ENCODE measurements around the gene STK17A. TPM values are rescaled to one million over a fixed set of nuclear protein-coding genes. Genes with fewer than 3 reads are reported as not detected.
"Not testable (repeated sequence)": the region's sequence is repeated elsewhere in the genome, so short reads cannot be mapped to it uniquely, and the experiment has no call there.

The STK17A gene
- total RNA-seq, 1 donor from 2014 or later: 79.5 TPM

GRCh38 chr7:43625980-43626379 lies 43.1 kb downstream of the STK17A start:
- TF ChIP-seq, protein P1, sequence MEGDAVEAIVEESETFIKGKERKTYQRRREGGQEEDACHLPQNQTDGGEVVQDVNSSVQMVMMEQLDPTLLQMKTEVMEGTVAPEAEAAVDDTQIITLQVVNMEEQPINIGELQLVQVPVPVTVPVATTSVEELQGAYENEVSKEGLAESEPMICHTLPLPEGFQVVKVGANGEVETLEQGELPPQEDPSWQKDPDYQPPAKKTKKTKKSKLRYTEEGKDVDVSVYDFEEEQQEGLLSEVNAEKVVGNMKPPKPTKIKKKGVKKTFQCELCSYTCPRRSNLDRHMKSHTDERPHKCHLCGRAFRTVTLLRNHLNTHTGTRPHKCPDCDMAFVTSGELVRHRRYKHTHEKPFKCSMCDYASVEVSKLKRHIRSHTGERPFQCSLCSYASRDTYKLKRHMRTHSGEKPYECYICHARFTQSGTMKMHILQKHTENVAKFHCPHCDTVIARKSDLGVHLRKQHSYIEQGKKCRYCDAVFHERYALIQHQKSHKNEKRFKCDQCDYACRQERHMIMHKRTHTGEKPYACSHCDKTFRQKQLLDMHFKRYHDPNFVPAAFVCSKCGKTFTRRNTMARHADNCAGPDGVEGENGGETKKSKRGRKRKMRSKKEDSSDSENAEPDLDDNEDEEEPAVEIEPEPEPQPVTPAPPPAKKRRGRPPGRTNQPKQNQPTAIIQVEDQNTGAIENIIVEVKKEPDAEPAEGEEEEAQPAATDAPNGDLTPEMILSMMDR (IDR thresholded peaks at IDR 0.05; ENCODE audit: insufficient read depth, low read length, severe bottlenecking): no peak
- DNase-seq (ENCODE audit: low read depth) (no peak), FAIRE-seq (no peak)
- Histone ChIP-seq H3K36me3 (ENCODE audit: control insufficient read depth, insufficient read depth, low read length) (peaks cover 4% of the 10 kb centered on the region), H3K27me3 (ENCODE audit: control insufficient read depth, insufficient read depth, low read length) (no peaks in the 10 kb centered on the region), H3K4me3 (ENCODE audit: low read depth, low read length) (no peak overlapping the region)

DNA sequence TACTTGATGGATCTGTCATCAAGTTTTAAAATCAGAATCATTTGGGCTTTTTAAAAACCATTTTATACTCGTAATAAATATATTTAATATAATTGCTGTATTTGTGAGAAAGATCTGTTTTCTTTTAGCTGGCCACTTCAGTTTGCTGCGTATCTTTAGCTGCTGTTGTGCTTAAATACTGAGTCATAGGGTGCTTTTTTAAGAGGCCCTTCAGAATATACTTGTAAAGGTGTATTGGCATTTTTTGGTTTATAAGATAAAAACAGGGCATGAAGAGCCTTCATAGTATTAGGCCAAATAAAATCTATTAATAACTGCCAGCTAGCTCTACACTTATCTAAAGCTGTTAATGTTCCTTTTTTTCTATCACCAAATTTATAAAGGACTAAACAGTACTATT lies 43.8 kb downstream of the STK17A start:
- H3K27me3 ChIP-seq (ENCODE audit: control insufficient read depth, insufficient read depth, low read length): no peaks in the 10 kb centered on the region
- TF ChIP-seq, protein P1 (IDR thresholded peaks at IDR 0.05; ENCODE audit: insufficient read depth, low read length, severe bottlenecking): no peak
- no peak for DNase-seq (ENCODE audit: low read depth)
- peaks cover 4% of the 10 kb centered on the region for H3K36me3 ChIP-seq (ENCODE audit: control insufficient read depth, insufficient read depth, low read length)
- no peak overlapping the region for H3K4me3 ChIP-seq (ENCODE audit: low read depth, low read length)
- FAIRE-seq: no peak

- not testable (repeated sequence) for DNase-seq (ENCODE audit: low read depth); FAIRE-seq; H3K36me3 ChIP-seq (ENCODE audit: control insufficient read depth, insufficient read depth, low read length); H3K4me3 ChIP-seq (ENCODE audit: low read depth, low read length); H3K27me3 ChIP-seq (ENCODE audit: control insufficient read depth, insufficient read depth, low read length)
Measured at GRCh38 chr7:43627798-43628197, 44.9 kb downstream of the STK17A start.

- no peak for DNase-seq (ENCODE audit: low read depth)
Measured at GRCh38 chr7:43628431-43628830, 45.5 kb downstream of the STK17A start.

GRCh38 chr7:43629857-43630256 lies 46.9 kb downstream of the STK17A start:
- Histone ChIP-seq H3K27me3 (ENCODE audit: control insufficient read depth, insufficient read depth, low read length) (no peaks in the 10 kb centered on the region), H3K4me3 (ENCODE audit: low read depth, low read length) (no peak overlapping the region), H3K36me3 (ENCODE audit: control insufficient read depth, insufficient read depth, low read length) (peaks cover 7% of the 10 kb centered on the region)
- TF ChIP-seq, protein P1 (IDR thresholded peaks at IDR 0.05; ENCODE audit: insufficient read depth, low read length, severe bottlenecking): no peak
- FAIRE-seq: no peak
- no peak for DNase-seq (ENCODE audit: low read depth)

More at GRCh38 chr7:43628431-43628830, 45.5 kb downstream of the STK17A start:
- no peak overlapping the region for H3K4me3 ChIP-seq (ENCODE audit: low read depth, low read length)
- FAIRE-seq: peak; percentile 91
- H3K36me3 ChIP-seq (ENCODE audit: control insufficient read depth, insufficient read depth, low read length): peaks cover 4% of the 10 kb centered on the region
- H3K27me3 ChIP-seq (ENCODE audit: control insufficient read depth, insufficient read depth, low read length): no peaks in the 10 kb centered on the region
- TF ChIP-seq, protein P1 (IDR thresholded peaks at IDR 0.05; ENCODE audit: insufficient read depth, low read length, severe bottlenecking): no peak

GRCh38 chr7:43630482-43630881 lies 47.6 kb downstream of the STK17A start:
- TF ChIP-seq, protein P1 (IDR thresholded peaks at IDR 0.05; ENCODE audit: insufficient read depth, low read length, severe bottlenecking): no peak
- DNase-seq (ENCODE audit: low read depth) (no peak), FAIRE-seq (no peak)
- Histone ChIP-seq H3K27me3 (ENCODE audit: control insufficient read depth, insufficient read depth, low read length) (no peaks in the 10 kb centered on the region), H3K4me3 (ENCODE audit: low read depth, low read length) (no peak overlapping the region), H3K36me3 (ENCODE audit: control insufficient read depth, insufficient read depth, low read length) (peaks cover 7% of the 10 kb centered on the region)

Data from bronchial epithelial cell (primary cell).